IPS-11a (cell line): ENCODE results near the gene CUX1.

Experiments
- H3K4me3 ChIP-seq: one replicate; pipeline ENCODE4 v1.5.1; 2013; ENCODE audit warnings: low read depth, low read length, control low read depth

The CUX1 gene

DNA sequence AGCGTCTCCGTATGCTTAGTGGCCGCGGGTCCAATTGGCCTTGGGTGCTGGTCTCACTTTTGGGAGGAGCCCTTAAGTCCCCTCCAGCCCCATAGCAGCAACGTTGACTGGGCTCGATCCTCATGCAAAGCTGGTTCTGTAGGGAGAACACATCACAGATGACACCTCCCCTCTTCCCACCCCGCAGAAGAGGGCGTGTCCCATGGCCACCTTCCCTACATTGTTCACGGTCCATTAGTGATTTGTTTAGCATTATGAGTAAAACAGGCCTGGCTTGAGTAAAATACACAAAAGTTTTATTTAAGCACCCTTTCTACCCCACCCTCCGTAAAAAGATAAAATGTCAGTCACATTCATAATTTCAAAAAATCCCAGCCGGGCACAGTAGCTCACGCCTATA lies 380.2 kb downstream of the CUX1 start:
- no peak overlapping the region for H3K4me3 ChIP-seq

GRCh38 chr7:102198417-102198956 lies 381.1 kb downstream of the CUX1 start:
- no peak overlapping the region for H3K4me3 ChIP-seq

GRCh38 chr7:102201576-102201975 lies 384.1 kb downstream of the CUX1 start:
- no peak overlapping the region for H3K4me3 ChIP-seq

- H3K4me3 ChIP-seq, result no peak overlapping the region
These were observed 385.1 kb downstream of the CUX1 start for GRCh38 chr7:102202556-102202955.

- no peak overlapping the region for H3K4me3 ChIP-seq
These were observed 385.8 kb downstream of the CUX1 start for GRCh38 chr7:102203218-102203617.

- no peak overlapping the region for H3K4me3 ChIP-seq
These were observed 386.8 kb downstream of the CUX1 start for GRCh38 chr7:102204212-102204611.

GRCh38 chr7:102205915-102206314 lies 388.5 kb downstream of the CUX1 start:
- H3K4me3 ChIP-seq, result no peak overlapping the region

DNA sequence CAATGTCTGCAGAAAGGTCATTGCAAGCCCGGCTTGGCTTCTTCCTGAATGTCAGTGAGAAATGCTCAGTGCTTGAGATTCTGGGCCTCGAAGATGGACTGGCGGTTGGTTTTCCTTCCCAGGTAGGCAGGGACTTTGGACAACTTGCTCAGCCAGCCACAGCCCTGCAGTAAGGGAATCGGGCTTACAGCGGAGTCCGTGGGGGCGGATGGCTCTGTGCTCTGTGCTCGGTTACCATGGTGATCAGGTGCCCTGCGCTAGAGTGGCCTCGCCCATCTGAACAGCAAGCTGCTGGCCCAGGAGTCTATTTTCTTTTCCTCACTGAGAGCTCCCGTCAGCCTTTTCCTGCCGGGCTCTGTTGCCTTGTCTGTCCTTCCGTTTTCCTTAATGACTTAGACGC lies 391.4 kb downstream of the CUX1 start:
- no peak overlapping the region for H3K4me3 ChIP-seq

GRCh38 chr7:102210787-102211186 lies 393.4 kb downstream of the CUX1 start:
- H3K4me3 ChIP-seq, result no peak overlapping the region

DNA sequence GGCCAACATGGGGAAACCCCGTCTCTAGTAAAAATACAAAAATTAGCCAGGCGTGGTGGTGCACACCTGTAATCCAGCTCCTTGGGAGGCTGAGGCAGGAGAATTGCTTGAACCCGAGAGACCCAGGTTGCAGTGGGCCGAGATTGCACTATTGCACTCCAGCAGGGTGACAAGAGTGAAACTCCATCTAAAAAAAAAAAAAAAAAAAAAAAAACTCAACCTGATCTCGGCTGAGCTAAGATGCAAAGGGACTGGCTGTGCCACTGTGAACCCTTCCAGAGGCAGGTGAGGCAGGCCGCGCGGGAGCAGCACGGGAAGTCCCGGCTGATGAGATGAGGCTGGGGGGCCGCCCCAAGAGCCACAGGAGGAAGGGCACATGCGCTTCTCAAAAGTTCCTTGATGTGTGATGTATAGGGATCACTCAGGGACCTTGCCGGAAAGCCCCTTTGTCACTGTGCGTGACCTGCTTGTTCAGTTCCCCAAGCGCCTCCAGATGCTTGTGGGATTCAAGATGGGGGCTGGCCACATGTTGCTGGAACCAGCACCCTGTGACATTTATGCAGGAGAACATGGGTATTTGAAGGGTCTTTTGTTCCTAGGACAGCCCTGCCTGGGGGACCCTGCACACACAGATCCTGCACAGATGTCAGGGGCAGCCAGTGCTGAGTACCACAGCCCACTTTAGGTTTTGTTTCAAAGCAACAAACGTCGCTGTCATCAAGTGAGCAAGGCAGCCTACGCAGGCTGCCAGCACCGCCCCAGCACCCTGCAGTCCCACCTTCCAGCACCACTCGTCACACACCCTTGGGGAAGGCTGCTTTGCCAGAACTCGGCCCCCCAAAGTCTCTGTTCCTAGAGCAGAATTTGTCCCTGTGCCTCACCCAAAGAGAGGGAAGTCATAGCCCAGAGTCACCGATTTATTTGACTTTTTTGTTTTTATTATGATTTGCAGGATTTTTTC lies 394.4 kb downstream of the CUX1 start:
- H3K4me3 ChIP-seq, result no peak overlapping the region

GRCh38 chr7:102214477-102215072 lies 397.1 kb downstream of the CUX1 start:
- no peak overlapping the region for H3K4me3 ChIP-seq

DNA sequence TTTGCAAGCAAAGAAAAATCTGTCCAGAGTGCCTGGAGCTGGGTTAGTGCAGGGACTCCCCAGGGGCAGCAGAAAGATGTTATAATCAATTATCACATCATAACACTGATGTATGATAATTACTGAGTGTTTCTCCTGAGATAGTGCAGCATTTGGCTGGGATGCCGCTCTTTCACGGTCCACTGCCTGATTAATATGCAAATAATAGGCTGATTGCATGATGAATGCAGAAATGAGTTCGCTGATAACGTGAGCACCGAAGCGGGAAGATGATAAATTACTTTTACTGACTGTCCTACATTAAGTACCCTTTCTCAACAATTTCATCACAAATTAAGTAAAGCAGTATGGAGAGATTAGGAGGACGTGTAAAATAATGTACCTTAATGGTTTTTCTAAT lies 397.8 kb downstream of the CUX1 start:
- no peak overlapping the region for H3K4me3 ChIP-seq

GRCh38 chr7:102215711-102216110 lies 398.3 kb downstream of the CUX1 start:
- H3K4me3 ChIP-seq, result no peak overlapping the region

DNA sequence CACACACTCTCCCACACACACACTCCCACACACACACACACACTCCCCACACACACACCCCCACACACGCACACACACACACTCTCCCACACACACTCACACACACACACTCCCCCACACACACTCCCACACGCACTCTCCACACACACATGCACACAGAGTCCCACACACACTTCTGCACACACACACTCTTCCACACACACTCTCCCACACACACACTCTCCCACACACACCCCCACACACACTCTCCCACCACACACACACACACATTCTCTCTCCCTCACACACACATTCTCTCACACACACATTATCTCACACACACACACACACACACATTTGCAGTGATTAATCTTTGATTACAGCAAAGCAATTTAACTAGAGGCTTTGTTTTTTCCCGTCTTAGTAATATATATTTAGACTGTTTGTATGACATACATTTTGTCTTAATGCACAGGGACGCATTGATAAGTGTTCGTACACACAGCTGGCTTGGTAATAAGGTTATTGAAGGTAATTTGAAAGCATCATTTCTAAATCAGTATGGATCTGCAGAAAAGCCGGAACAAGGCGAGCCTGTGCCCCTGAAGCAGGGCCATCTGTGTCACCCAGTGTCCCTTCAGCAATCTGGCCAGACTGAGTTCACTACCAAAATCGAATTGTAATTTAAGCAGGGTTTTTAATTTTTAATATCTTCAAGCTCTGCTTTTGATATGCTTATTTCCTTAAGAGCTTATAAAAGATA lies 399.3 kb downstream of the CUX1 start:
- no peak overlapping the region for H3K4me3 ChIP-seq

GRCh38 chr7:102220229-102220850 lies 402.9 kb downstream of the CUX1 start:
- no peak overlapping the region for H3K4me3 ChIP-seq

DNA sequence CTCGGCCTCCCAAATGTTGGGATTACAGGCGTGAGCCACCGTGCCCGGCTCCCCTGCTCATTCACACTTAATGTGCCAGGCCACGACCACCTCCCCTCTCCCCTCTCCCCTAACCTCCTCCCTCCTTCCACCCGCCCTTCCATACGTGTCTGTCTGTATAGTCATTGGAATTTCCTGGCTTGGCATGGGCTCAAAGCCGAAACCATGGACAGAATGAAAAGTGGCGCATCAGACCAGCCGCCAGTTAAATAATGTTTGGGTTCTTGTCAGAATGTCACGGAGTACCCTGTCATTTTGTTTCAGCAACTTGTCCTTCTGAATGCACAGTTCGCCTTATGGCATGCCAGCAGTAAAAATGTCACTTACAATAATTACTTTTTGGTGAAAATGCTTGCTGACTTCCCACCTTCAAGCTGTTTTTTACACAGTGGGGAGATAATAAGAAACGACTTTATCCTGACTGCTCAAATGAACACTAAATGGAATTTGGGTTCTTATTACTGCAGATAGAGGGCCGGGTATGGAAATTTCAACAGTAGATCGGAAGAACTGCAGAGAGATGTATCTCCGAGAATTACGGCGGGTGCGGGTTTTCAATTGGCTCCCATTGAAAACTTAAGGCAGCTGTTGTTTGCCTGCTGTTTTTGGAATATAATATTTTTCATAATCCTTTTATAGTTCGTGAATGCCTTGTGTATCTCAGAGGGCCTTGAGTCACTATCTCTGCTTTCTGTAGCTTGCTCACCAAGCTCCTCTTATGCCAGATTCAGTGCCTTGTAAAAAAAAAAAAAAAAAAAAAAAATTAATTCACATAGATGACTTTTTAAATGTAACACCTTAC lies 403.8 kb downstream of the CUX1 start:
- no peak overlapping the region for H3K4me3 ChIP-seq

DNA sequence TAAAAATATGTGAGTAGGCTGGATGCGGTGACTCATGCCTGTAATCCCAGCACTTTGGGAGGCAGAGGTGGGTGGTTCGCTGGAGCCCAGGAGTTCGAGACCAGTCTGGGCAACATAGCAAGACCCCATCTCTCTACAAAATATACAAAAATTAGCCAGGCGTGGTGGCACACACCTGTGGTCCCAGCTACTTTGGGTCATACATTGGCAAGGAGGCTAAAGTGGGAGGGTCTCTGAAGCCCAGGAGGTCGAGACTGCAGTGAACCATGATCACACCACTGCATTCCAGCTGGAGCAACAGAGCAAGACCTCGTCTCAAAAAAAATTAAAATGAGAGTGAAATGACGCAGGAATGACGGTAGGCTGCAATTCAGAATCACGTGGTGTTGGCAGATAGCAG lies 404.5 kb downstream of the CUX1 start:
- H3K4me3 ChIP-seq, result no peak overlapping the region

DNA sequence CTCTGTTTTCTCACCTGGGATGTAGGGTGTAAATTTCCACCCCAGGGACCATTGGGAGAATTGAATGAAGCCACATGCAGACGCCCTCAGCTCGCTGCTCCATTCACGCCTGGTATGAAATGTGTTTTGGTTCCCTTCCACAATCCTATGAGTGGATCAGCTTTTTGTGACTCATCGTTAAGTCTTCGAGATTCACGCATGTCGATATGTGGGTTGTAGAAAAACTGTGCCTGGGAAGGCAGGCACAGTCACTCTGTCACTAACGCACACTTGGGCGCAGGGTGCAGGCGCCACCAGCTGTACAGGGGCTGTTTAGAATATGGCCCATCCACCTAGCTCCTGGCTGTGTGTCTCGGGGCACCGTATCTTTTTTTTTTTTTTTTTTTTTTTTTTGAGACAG lies 405.0 kb downstream of the CUX1 start:
- no peak overlapping the region for H3K4me3 ChIP-seq

DNA sequence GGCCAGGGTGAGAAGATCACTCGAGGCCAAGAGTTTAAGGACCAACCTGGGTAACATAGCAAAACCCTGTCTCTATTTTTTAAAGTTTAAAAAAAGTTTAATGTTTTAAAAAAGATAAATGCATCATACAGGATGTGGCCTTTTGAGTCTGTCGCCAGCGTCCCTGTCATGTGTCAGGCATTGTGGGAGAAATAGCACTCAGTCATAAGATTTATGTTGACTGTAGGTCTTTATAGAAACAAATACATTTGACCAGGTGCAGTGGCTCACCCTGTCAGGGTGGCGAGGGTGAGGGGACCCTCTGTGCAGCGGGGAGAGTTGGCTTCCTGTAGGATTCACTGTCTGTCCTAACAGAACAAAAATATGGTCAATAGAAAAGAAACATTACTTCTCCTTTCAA lies 405.8 kb downstream of the CUX1 start:
- no peak overlapping the region for H3K4me3 ChIP-seq

GRCh38 chr7:102225025-102225424 lies 407.6 kb downstream of the CUX1 start:
- no peak overlapping the region for H3K4me3 ChIP-seq
